ENCODE data around the gene MON1B. TPM values are rescaled to one million over a fixed set of nuclear protein-coding genes. Genes with fewer than 3 reads are reported as not detected.

Gene MON1B
- polyA plus RNA-seq, 1 donor from 2014 or later: 11.6 TPM

DNA sequence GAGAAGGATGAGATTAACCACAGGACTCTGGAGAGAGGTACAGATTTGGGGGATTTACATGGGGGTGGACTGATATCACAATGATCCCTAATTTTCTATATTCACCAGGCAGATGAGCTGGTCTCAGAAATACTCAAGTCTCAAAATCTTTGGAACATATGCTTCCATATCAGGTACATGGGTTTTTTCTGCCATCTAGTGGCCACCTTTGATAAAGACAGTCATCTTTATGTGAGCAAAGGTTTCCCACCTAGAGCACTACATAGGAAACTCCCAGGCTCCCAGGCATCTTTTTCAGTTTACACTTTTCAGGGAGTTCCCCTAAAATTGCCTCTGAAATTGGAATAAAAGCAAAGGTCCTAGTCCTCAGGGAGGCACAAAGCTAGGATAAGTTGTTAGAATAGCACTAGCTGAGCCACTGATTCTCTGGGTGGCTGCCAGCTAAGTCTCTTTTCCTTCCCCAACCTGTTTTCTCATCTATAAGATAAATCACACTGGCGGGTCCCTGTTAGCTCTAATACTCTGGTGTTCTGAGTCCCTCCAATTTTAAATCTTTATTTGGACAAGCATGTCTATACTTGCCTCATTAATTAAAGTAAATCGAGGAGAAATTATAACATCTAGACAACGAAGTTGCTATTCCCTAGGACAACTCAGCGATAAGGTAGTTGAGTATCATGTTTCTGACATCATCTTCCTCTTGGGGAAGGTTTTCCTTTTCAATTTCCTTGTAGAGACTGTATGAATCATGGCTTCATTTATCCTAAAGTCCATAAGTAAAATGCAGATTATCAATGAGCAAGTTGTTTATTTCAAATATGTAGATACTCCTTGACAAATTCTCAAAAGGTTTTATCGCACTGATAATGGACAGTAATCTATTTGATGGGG is 19.0 kb upstream of the MON1B start:
- Histone ChIP-seq H3K36me3 (ENCODE audit: insufficient read depth, low read length) (no peaks in the 10 kb centered on the region), H3K27me3 (ENCODE audit: insufficient read depth, low read depth, low read length) (no peaks in the 10 kb centered on the region), H3K4me2 (ENCODE audit: low read length) (no peak overlapping the region), H3F3A (ENCODE audit: insufficient read depth, low read length, poor library complexity, severe bottlenecking) (no peaks in the 10 kb centered on the region), H2AFZ (ENCODE audit: low read depth, low read length) (no peak overlapping the region), H3K9ac (ENCODE audit: low read length) (no peak overlapping the region), H4K20me1 (ENCODE audit: insufficient read depth) (no peaks in the 10 kb centered on the region), H3K9me3 (ENCODE audit: low read length) (no peaks in the 10 kb centered on the region), H3K4me3 (ENCODE audit: low read length) (no peak overlapping the region), H3K27ac (ENCODE audit: low read length) (no peak overlapping the region), H3K79me2 (replicated peaks; ENCODE audit: insufficient read depth, low read length) (no peaks in the 10 kb centered on the region), H3K9me2 (ENCODE audit: insufficient read depth, low read length) (no peaks in the 10 kb centered on the region)
- TF ChIP-seq EP300 (conservative IDR thresholded peaks at IDR 0.05; ENCODE audit: poor library complexity, severe bottlenecking) (no peak), MXI1 (conservative IDR thresholded peaks at IDR 0.05; ENCODE audit: poor library complexity, severe bottlenecking) (no peak), TAF1 (IDR thresholded peaks at IDR 0.05; ENCODE audit: low read depth) (no peak), SMC3 (conservative IDR thresholded peaks at IDR 0.05; ENCODE audit: poor library complexity) (peak; percentile 92), POLR2AphosphoS5 (IDR thresholded peaks at IDR 0.05) (no peak), RAD21 (conservative IDR thresholded peaks at IDR 0.05) (peak; percentile 94), EZH2 (IDR thresholded peaks at IDR 0.05; ENCODE audit: borderline replicate concordance, insufficient read depth, low read length, poor library complexity, severe bottlenecking) (no peak)
- TF ChIP-seq, protein P1, sequence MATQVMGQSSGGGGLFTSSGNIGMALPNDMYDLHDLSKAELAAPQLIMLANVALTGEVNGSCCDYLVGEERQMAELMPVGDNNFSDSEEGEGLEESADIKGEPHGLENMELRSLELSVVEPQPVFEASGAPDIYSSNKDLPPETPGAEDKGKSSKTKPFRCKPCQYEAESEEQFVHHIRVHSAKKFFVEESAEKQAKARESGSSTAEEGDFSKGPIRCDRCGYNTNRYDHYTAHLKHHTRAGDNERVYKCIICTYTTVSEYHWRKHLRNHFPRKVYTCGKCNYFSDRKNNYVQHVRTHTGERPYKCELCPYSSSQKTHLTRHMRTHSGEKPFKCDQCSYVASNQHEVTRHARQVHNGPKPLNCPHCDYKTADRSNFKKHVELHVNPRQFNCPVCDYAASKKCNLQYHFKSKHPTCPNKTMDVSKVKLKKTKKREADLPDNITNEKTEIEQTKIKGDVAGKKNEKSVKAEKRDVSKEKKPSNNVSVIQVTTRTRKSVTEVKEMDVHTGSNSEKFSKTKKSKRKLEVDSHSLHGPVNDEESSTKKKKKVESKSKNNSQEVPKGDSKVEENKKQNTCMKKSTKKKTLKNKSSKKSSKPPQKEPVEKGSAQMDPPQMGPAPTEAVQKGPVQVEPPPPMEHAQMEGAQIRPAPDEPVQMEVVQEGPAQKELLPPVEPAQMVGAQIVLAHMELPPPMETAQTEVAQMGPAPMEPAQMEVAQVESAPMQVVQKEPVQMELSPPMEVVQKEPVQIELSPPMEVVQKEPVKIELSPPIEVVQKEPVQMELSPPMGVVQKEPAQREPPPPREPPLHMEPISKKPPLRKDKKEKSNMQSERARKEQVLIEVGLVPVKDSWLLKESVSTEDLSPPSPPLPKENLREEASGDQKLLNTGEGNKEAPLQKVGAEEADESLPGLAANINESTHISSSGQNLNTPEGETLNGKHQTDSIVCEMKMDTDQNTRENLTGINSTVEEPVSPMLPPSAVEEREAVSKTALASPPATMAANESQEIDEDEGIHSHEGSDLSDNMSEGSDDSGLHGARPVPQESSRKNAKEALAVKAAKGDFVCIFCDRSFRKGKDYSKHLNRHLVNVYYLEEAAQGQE (IDR thresholded peaks at IDR 0.05; ENCODE audit: borderline replicate concordance): no peak
- TF ChIP-seq, protein P2, sequence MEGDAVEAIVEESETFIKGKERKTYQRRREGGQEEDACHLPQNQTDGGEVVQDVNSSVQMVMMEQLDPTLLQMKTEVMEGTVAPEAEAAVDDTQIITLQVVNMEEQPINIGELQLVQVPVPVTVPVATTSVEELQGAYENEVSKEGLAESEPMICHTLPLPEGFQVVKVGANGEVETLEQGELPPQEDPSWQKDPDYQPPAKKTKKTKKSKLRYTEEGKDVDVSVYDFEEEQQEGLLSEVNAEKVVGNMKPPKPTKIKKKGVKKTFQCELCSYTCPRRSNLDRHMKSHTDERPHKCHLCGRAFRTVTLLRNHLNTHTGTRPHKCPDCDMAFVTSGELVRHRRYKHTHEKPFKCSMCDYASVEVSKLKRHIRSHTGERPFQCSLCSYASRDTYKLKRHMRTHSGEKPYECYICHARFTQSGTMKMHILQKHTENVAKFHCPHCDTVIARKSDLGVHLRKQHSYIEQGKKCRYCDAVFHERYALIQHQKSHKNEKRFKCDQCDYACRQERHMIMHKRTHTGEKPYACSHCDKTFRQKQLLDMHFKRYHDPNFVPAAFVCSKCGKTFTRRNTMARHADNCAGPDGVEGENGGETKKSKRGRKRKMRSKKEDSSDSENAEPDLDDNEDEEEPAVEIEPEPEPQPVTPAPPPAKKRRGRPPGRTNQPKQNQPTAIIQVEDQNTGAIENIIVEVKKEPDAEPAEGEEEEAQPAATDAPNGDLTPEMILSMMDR (IDR thresholded peaks at IDR 0.05; ENCODE audit: poor library complexity, severe bottlenecking): peak; percentile 87

DNA sequence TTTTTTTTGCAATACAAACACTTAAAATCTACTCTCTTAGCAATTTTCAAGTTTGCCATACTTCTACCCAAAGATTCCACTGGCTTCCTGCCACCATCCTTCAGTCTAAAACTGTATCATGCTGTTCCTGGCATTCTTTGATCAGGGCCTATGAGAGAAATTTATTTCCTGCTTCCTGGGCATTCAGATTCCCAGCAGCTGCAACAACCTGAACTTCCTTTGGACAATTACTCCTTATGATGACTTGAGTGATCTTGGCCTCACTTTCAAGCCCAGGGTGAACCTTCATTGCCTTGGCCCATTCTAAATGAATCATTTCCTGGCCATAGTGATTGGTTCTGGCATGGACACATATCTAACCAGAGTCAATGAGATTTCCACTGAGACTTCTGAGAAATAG is 18.0 kb upstream of the MON1B start:
- no peak overlapping the region for H3K4me2 ChIP-seq (ENCODE audit: low read length)
- H3K36me3 ChIP-seq (ENCODE audit: insufficient read depth, low read length): no peaks in the 10 kb centered on the region
- H3K9me3 ChIP-seq (ENCODE audit: low read length): no peaks in the 10 kb centered on the region
- H3K79me2 ChIP-seq (replicated peaks; ENCODE audit: insufficient read depth, low read length): no peaks in the 10 kb centered on the region
- H4K20me1 ChIP-seq (ENCODE audit: insufficient read depth): no peaks in the 10 kb centered on the region
- H3K27me3 ChIP-seq (ENCODE audit: insufficient read depth, low read depth, low read length): no peaks in the 10 kb centered on the region
- H3K27ac ChIP-seq (ENCODE audit: low read length): no peak overlapping the region
- no peak overlapping the region for H2AFZ ChIP-seq (ENCODE audit: low read depth, low read length)
- H3K9me2 ChIP-seq (ENCODE audit: insufficient read depth, low read length): no peaks in the 10 kb centered on the region
- H3F3A ChIP-seq (ENCODE audit: insufficient read depth, low read length, poor library complexity, severe bottlenecking): no peaks in the 10 kb centered on the region
- no peak overlapping the region for H3K4me3 ChIP-seq (ENCODE audit: low read length)
- TF ChIP-seq POLR2AphosphoS5 (IDR thresholded peaks at IDR 0.05) (no peak), TAF1 (IDR thresholded peaks at IDR 0.05; ENCODE audit: low read depth) (no peak), EZH2 (IDR thresholded peaks at IDR 0.05; ENCODE audit: borderline replicate concordance, insufficient read depth, low read length, poor library complexity, severe bottlenecking) (no peak), EP300 (conservative IDR thresholded peaks at IDR 0.05; ENCODE audit: poor library complexity, severe bottlenecking) (no peak), MXI1 (conservative IDR thresholded peaks at IDR 0.05; ENCODE audit: poor library complexity, severe bottlenecking) (no peak), RAD21 (conservative IDR thresholded peaks at IDR 0.05) (no peak), SMC3 (conservative IDR thresholded peaks at IDR 0.05; ENCODE audit: poor library complexity) (no peak)
- TF ChIP-seq, protein P1 (IDR thresholded peaks at IDR 0.05; ENCODE audit: borderline replicate concordance): no peak
- TF ChIP-seq, protein P2 (IDR thresholded peaks at IDR 0.05; ENCODE audit: poor library complexity, severe bottlenecking): no peak
- H3K9ac ChIP-seq (ENCODE audit: low read length): no peak overlapping the region

Data from neural cell (in vitro differentiated cells).